Left cardiac atrium (tissue), 4 donors: ENCODE measurements around the gene CENPA. TPM values are rescaled to one million over a fixed set of nuclear protein-coding genes. Genes with fewer than 3 reads are reported as not detected.
"Not testable (repeated sequence)": the region's sequence is repeated elsewhere in the genome, so short reads cannot be mapped to it uniquely, and the experiment has no call there.

Experiments
- ATAC-seq, 2 donors: fragments of 200-7000 bp; cut with Tn5 transposase; one replicate each; pipeline ENCODE4 v1.9.1; 2020; ENCODE audit warnings: mild to moderate bottlenecking in 2 of 2, moderate library complexity in 2 of 2
- DNase-seq: peaks from one replicate; pipeline ENCODE4 v3.0.0-alpha.2; 2020
- intact Hi-C, 2 donors: fragments of 100-400 bp; cut with DNase I; formaldehyde crosslinking; loops; one replicate each; pipeline versions ENCODE4 v1.14.1 to v1.15.1; 2022 to 2023
- long read RNA-seq: library from polyadenylated mRNA; unstranded; transcript quantifications from one replicate; pipeline ENCODE4 v2.0.0, GENCODE V29; 2021
- total RNA-seq, 2 donors: library from RNA; stranded (reverse); fragmentation: NEBNext Ultra II Directional; extraction: Animal tissue kit (Norgen Biotek cat#: 25700); gene quantifications; one replicate each; pipeline ENCODE4 v1.2.1, GENCODE V29; 2021
- donor health status: DM: no; HTN: yes; CAD: no.
- donor health status: DM: no; HTN: yes; CAD: no; lungs with severe emphysema.
- donor health status: DM: yes; HTN: yes; CAD: no.
- donor health status: Dilated cardiomyopathy.

CENPA gene
- under 1 TPM in 1 of 2 donors, not detected in 1; 0.38 TPM for total RNA-seq
- long read RNA-seq, partial matches to known transcripts: 0 of 3 reads
- long read RNA-seq, other reads (novel, unspliced or antisense): 3 of 3 reads

DNA sequence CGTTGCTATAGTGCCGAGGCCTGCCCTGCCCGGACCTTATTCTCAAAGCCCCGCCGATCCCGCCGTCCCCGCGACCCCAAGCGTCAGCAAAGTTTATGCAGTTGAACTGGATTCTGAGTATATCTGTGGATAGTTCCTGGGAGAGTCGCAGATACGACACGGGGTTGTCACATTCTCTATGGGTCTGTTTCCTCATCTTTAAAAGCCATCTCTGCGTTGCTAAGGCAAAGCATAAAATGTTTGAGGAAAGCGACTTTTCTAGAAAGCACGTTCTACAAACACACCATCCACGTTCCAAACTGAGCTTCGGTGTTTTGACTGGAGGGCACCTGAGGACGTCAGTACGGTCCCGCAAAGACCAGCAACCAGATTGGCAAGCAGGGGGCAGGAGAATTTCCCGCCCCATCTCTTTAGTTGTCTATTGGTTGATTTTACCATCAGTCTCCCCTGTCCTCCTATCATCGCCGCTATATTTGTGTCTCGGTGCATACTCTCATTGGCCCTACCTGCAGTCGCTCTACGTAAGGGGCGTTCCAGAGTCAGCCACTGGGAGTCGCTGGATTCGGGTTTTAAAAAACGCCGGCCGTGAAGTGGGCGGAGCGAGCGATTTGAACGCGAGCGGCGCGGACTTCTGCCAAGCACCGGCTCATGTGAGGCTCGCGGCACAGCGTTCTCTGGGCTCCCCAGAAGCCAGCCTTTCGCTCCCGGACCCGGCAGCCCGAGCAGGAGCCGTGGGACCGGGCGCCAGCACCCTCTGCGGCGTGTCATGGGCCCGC lies at the start of gene CENPA:
Gene CENPA, plus strand, starts transcription at position 626 of the 776 bp plus-strand sequence. Its CDS starts 141 bp downstream, at position 767.
- ATAC-seq (peak; percentile 100), DNase-seq (peak; percentile 97)
- intact Hi-C loops: no loop called here

DNA sequence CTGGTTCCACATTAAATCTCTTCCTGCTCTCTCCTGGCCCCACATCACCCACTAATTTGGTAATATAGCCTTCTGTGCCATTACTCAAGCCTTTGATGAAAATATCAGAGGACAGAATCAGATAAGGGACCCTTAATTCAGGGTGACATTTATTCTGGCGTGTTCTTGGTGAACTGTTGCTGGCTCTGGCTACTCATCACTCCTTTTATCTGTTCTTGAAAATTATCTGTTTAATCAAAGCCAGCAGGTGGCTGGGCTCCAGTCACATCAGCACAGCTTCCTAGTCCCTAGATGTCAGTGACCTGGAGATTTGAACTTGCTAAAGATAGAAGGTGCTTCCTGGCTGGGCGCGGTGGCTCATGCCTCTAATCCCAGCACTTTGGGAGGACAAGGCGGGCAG lies 48.6 kb upstream of the CENPA start:
- ATAC-seq: no peak
- no peak for DNase-seq
- intact Hi-C loops: no loop called here

DNA sequence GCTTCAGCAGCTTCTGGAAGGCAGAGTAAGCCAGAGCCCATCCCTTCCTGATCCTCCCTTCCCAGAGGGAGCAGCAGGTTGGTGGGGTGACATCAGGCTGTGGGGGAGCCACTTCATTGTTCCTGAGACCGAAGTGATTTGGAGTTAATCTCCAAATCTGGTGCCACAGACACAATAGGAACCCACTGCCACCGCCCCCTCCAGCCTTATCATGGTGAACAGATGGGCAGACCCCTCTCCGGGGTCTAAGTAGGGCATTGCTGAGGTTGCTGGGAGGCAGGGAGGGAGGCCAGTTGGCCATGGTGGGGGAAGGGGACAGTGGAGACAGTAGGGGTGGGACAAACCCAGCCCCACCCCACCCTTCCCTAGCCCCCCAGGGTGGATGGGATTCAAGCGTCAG lies 47.4 kb upstream of the CENPA start:
- DNase-seq: no peak
- intact Hi-C loops: no loop called here
- no peak for ATAC-seq

DNA sequence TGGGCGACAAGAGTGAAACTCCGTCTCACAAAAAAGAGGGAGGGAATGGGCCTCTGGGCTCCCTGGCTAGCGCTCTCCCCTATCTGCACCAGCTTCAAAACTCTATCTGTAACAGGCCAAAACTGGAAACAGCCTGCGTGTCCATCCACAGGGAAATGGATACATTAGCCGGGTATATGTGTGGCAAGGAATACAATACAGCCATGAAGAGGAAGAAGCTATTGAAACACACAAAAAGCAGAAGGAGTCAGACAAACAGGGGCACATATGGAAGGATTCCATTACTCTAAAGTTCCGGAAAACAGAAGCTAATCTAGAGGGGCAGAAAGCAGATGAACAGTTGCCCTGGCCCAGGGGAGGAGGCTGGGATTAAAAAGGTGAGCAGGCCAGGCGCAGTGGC lies 46.3 kb upstream of the CENPA start:
- DNase-seq: no peak
- intact Hi-C loops: no loop called here
- ATAC-seq: no peak

GRCh38 chr2:26740346-26740745 lies 45.5 kb upstream of the CENPA start:
- DNase-seq (no peak), ATAC-seq (peak in 1 of 2 donors; percentile 49)
- intact Hi-C loops: no loop called here

- intact Hi-C loops: no loop called here
- ATAC-seq (peak in 1 of 2 donors; percentile 39), DNase-seq (no peak)
These were observed 45.0 kb upstream of the CENPA start for GRCh38 chr2:26740890-26741302.

- no peak for DNase-seq
- ATAC-seq: no peak
- intact Hi-C loops: no loop called here
These were observed 43.6 kb upstream of the CENPA start for GRCh38 chr2:26742048-26742770.

DNA sequence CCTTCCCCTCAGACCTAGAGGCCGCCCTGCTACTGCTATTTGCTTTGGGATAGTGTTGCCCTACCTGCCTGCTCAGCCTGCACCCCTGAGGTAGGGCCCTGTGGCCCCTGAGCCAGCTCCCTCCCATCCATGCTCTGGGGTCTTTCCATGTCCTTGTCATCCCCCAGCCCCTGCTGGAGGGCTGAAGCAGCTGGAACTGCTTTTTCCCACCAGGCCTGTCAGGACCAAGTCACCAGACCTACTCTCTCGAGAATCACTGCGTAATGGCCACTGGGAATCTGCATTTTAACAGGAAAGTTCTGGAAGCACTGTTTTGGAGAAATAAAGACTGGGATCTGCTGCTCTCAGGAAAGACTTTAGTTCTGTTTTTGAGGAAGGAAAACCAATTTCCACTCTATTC lies 42.0 kb upstream of the CENPA start:
- DNase-seq (no peak), ATAC-seq (no peak)
- intact Hi-C loops: loop anchor here in 1 of 2 donors (2.0 kb wide), 1 partner anchor 139 kb away; no protein-coding TSS in a partner anchor

DNA sequence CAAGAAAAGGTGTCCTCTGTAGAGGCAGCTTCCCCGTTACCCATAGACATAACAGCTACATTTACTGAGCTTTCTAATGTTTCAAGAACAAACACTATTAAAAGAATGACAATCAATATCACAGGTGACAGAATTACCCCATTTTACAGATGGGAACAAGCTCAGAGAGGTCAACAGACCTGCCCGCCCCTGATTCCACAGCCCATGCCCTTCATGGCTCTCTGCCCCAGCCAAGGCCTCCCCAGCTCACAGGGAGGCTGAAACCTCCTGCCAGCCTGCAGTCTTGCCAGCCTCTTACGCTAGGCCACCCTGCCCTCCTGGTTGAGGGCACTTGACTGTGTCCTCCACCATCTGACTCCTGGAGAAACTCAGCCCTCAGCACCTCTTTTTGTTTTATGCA lies 40.9 kb upstream of the CENPA start:
- intact Hi-C loops: loop anchor here (1.0 to 2.0 kb wide), 2 partner anchors 140 kb away; no protein-coding TSS in a partner anchor
- DNase-seq (no peak), ATAC-seq (no peak)

DNA sequence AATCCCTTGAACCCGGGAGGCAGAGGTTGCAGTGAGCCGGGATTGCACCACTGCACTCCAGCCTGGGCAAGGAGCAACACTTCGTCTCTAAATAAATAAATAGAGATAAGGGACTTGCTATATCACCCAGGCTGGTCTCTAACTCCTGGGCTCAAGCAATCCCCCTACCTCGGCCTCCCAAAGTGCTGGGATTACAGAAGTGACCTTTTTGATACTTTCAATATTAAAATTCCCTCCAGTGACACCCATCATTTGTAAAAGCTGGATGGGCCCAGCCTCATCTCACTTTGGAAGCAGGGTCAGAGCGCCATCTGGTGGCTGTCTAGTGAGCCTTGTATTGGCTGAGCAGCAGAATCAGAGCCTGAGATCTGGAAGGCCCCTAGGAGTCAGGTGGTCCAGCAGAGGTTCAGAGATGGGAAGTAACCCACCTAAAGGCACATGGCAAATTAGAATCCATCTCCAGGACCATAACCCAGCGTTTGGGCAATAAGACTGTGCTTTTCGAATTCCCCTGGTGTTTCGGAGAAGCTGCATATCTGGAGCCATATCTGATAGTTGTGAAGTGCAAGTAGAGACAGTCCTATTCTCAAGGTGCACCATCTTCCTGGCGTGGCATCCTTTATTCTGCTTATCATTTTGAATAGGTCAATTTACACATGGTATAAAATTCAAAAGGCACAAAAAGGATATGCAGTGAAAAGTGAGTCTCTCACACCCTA lies 40.1 kb upstream of the CENPA start:
- ATAC-seq (peak; percentile 81 to 88), DNase-seq (peak; percentile 89)
- intact Hi-C loops: loop anchor here (1.0 to 2.0 kb wide), 2 partner anchors 140 to 141 kb away; no protein-coding TSS in a partner anchor

DNA sequence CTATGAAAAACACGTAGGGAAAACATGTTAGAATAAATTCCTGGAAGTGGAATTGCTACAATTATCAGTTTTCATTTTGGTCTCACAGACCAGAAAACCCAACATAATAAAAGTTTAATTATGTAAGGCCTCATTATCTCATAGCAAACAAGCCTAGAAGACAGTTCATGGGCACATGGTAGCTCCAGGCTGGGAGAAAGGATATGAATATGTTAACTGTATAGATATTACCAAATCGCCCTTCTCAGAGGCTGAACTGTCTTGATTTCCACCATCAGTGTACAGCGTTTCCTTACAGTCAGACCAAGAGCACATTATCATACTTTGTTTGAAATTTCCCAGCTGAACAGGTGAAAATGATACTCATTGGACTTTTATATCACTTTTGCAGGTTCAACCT lies 38.9 kb upstream of the CENPA start:
- intact Hi-C loops: no loop called here
- no peak for ATAC-seq
- DNase-seq: no peak

DNA sequence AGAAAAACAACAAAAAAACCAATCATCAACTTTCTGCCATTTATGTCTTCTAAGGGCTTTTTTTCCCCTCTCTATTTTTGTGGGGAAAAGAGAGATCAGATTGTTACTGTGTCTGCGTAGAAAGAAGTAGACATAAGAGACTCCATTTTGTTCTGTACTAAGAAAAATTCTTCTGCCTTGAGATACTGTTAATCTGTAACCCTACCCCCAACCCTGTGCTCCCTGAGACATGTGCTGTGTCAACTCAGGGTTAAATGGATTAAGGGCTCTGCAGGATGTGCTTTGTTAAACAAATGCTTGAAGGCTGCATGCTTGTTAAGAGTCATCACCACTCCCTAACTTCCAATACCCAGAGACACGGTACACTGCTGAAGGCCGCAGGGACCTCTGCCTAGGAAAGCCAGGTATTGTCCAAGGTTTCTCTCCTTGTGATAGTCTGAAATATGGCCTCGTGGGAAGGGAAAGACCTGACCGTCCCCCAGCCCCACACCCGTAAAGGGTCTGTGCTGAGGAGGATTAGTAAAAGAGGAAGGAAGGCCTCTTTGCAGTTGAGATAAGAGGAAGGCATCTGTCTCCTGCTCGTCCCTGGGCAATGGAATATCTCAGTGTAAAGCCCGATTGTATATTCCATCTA lies 36.0 kb upstream of the CENPA start:
- not testable (repeated sequence) for ATAC-seq

DNA sequence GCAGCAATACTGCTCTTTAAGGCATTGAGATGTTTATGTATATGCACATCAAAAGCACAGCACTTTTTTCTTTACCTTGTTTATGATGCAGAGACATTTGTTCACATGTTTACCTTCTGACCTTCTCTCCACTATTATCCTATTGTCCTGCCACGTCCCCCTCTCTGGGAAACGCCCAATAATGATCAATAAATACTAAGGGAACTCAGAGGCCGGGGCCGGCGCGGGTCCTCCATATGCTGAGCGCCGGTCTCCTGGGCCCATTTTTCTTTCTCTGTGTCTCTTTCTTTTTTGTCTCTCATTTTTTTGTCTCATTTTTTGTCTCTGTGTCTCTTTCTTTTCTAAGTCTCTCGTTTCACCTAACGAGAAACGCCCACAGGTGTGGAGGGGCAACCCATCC lies 35.4 kb upstream of the CENPA start:
- DNase-seq, intact Hi-C loops, ATAC-seq: not testable (repeated sequence)

More for the DNA sequence above, 36.0 kb upstream of the CENPA start:
- intact Hi-C loops, DNase-seq: not testable (repeated sequence)

- no peak for ATAC-seq
- intact Hi-C loops: no loop called here
- DNase-seq: no peak
These were observed 33.2 kb upstream of the CENPA start for GRCh38 chr2:26752656-26753055.

- no peak for ATAC-seq
- intact Hi-C loops: no loop called here
- DNase-seq: no peak
These were observed 31.3 kb upstream of the CENPA start for GRCh38 chr2:26754539-26754938.

- no peak for DNase-seq
- ATAC-seq: no peak
- intact Hi-C loops: no loop called here
These were observed 30.7 kb upstream of the CENPA start for GRCh38 chr2:26754972-26755670.

GRCh38 chr2:26756337-26756736 lies 29.5 kb upstream of the CENPA start:
- no peak for DNase-seq
- intact Hi-C loops: no loop called here
- no peak for ATAC-seq
